Mucosa of descending colon (tissue), 3 donors: ENCODE results near the gene NIPBL. TPM values are rescaled to one million over a fixed set of nuclear protein-coding genes. Genes with fewer than 3 reads are reported as not detected.
"Not testable (repeated sequence)": the region's sequence is repeated elsewhere in the genome, so short reads cannot be mapped to it uniquely, and the experiment has no call there.

Experiments
- ATAC-seq: fragments of 200-7000 bp; cut with Tn5 transposase; one replicate; pipeline ENCODE4 v1.9.1; 2020; ENCODE audit warnings: mild to moderate bottlenecking, moderate library complexity
- DNase-seq, 3 donors: peaks; one replicate each; pipeline ENCODE4 v3.0.0-alpha.2; 2020
- H3K36me3 ChIP-seq: fragments of 200-600 bp; one replicate; pipeline ENCODE4 v1.8.0; 2021; ENCODE audit warnings: low read depth, mild to moderate bottlenecking
- H3K4me1 ChIP-seq: fragments of 200-600 bp; one replicate; pipeline ENCODE4 v1.8.0; 2021; ENCODE audit warnings: low read depth, mild to moderate bottlenecking
- H3K4me3 ChIP-seq: fragments of 200-600 bp; one replicate; pipeline ENCODE4 v1.8.0; 2021; ENCODE audit warnings: mild to moderate bottlenecking
- H3K9me3 ChIP-seq: fragments of 200-600 bp; one replicate; pipeline ENCODE4 v1.8.0; 2021; ENCODE audit warnings: mild to moderate bottlenecking
- intact Hi-C, 2 donors: fragments of 100-400 bp; cut with DNase I in 1 of 2; cut with micrococcal nuclease in 1 of 2; formaldehyde crosslinking; loops; one replicate each; pipeline versions ENCODE4 v1.11.0 to v1.11.1; 2022; cut with DNase I, micrococcal nuclease
- total RNA-seq, 3 donors: library from RNA; stranded (reverse); fragmentation: NEBNext Ultra II Directional in 2 of 3; extraction: Animal tissue kit (Norgen Biotek cat#: 25700) in 2 of 3; gene quantifications; one replicate each; pipeline versions ENCODE4 v1.2.1 to v1.2.4, GENCODE V29; 2021 to 2023
- TF ChIP-seq, protein P1 (sequence below): fragments of 200-600 bp; IDR thresholded peaks from one replicate; pipeline ENCODE4 v1.8.0; 2022; ENCODE audit warnings: antibody characterized with exemption, mild to moderate bottlenecking
- donor health status: DM: no; HTN: no; CAD: no; lungs with moderate emphysema.
- donor health status: DM: no; HTN: no; CAD: no.
- donor health status: DM: no; HTN: yes; CAD: no.

The NIPBL gene
- total RNA-seq, 3 donors from 2014 or later: 50.4 to 80.8 (median 77.2) TPM

DNA sequence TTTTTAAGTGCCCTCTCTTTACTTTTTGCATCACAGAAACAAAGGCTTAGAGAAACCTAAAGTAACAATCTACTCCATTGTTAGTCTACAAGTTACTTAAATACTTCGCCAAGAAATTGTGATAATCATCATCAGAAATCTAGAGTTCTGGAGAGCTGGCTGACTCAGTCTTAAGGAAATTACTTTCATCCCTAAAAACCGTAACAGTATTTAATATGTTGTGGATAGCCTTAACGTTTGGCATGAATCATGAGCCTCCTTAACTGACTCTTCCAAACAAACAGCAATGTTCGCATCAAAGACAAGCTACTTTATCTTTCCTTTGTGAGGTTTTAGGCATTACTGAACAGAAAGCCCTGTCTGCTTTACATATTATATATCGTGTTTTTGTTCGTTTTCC lies 128.7 kb downstream of the NIPBL start:
- H3K9me3 ChIP-seq: no peaks in the 10 kb centered on the region
- no peaks in the 10 kb centered on the region for H3K4me1 ChIP-seq
- H3K4me3 ChIP-seq: no peak overlapping the region
- ATAC-seq: no peak
- H3K36me3 ChIP-seq: no peaks in the 10 kb centered on the region
- intact Hi-C loops: loop anchor here in 1 of 2 donors (5.0 kb wide), 1 partner anchor 147 kb away; no protein-coding TSS in a partner anchor
- TF ChIP-seq, protein P1, sequence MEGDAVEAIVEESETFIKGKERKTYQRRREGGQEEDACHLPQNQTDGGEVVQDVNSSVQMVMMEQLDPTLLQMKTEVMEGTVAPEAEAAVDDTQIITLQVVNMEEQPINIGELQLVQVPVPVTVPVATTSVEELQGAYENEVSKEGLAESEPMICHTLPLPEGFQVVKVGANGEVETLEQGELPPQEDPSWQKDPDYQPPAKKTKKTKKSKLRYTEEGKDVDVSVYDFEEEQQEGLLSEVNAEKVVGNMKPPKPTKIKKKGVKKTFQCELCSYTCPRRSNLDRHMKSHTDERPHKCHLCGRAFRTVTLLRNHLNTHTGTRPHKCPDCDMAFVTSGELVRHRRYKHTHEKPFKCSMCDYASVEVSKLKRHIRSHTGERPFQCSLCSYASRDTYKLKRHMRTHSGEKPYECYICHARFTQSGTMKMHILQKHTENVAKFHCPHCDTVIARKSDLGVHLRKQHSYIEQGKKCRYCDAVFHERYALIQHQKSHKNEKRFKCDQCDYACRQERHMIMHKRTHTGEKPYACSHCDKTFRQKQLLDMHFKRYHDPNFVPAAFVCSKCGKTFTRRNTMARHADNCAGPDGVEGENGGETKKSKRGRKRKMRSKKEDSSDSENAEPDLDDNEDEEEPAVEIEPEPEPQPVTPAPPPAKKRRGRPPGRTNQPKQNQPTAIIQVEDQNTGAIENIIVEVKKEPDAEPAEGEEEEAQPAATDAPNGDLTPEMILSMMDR: no peak
- DNase-seq: no peak

DNA sequence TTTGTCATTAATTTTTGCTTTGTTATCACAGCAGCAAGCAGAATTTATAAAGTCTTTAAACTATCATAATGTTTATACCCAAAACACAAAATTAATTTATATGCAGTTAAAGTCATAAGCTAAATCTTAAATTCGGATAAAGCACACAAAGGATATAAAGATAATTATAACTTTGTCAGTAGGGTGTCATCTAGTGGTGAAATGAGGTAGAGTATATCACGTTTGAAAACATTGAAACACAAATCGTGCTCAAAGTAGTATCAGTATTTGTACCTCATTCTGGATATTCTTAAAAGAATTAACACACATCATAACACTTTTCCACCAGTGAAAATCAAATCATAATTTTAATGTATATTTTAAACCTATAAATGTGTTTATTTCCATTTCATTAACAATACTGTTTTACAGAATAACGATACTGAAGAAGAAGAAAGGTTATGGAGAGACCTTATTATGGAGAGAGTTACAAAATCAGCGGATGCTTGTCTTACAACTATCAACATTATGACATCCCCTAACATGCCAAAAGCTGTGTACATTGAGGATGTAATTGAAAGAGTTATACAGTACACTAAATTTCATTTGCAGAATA lies 129.5 kb downstream of the NIPBL start:
- no peak for ATAC-seq
- no peak overlapping the region for H3K4me3 ChIP-seq
- no peaks in the 10 kb centered on the region for H3K36me3 ChIP-seq
- no peak for DNase-seq
- no peaks in the 10 kb centered on the region for H3K9me3 ChIP-seq
- intact Hi-C loops: loop anchor here in 1 of 2 donors (5.0 kb wide), 1 partner anchor 146 kb away; no protein-coding TSS in a partner anchor
- no peaks in the 10 kb centered on the region for H3K4me1 ChIP-seq
- TF ChIP-seq, protein P1: no peak

DNA sequence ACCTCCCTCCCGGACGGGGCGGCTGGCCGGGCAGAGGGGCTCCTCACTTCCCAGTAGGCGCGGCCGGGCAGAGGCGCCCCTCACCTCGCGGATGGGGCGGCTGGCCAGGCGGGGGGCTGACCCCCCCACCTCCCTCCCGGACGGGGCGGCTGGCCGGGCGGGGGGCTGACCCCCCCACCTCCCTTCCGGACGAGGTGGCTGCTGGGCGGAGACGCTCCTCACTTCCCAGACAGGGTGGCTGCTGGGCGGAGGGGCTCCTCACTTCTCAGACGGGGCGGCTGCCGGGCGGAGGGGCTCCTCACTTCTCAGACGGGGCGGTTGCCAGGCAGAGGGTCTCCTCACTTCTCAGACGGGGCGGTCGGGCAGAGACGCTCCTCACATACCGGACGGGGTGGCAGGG lies 136.6 kb downstream of the NIPBL start:
- H3K4me3 ChIP-seq, H3K4me1 ChIP-seq, DNase-seq, intact Hi-C loops, ATAC-seq, H3K9me3 ChIP-seq: not testable (repeated sequence)
- H3K36me3 ChIP-seq: peaks cover 16% of the 10 kb centered on the region

DNA sequence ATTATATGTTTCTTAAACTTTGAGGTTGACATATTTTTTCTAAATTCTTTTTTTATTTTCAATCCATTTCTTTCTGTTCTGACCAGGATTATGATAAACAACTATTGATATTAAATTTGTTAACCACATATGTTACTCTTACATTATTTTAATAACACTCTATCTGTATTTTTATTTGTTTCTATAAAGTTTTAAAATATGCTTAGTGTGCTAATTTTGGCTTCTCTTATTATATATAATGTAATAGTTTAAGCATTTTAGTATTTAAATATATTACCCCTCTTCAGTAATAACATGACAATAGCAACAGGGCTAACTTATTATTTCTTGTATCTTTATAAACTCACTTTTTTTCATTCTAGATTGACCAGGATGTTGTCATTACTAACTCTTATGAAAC lies 137.8 kb downstream of the NIPBL start:
- Histone ChIP-seq H3K4me3 (no peak overlapping the region), H3K4me1 (no peaks in the 10 kb centered on the region), H3K36me3 (peaks cover 16% of the 10 kb centered on the region), H3K9me3 (no peaks in the 10 kb centered on the region)
- no peak for ATAC-seq
- no peak for DNase-seq
- intact Hi-C loops: no loop called here
- TF ChIP-seq, protein P1: no peak

DNA sequence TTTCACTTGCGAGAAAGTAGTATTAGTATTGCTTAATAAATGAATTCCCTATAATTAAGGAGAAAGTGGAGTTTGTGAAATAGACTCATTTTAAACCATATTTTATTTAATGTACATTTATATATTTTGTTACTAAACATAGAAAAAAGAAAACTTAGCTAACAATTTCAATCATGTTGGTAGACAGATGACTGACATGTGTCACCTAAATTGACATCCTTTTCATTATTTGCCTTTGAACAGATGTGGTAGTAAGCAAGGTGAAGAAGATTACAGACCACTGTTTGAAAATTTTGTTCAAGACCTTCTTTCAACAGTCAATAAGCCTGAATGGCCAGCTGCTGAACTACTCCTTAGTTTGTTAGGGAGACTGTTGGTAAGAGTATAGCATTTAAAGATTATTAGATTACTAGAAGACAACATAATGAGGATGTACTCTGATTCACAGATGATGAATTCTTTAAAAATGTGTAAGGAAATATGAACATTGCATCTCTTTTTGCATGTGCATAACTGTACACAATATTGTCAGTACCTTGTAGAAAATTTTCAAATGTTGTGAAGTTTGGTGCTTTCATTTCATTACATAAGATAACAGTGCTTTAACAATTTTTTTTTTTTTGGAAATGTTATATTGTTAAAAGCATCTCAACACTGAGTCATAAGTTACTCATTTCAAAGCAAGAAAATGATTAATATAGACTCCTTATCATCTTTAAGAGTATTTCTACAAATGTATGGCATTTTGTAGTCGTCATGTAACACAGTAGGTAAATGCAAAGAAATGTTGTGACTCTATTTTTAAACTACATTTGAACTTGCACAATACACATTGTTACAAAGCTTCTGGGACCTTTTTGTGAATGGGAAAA lies 139.5 kb downstream of the NIPBL start:
- Histone ChIP-seq H3K4me1 (no peaks in the 10 kb centered on the region), H3K4me3 (no peak overlapping the region), H3K36me3 (peaks cover 16% of the 10 kb centered on the region), H3K9me3 (no peaks in the 10 kb centered on the region)
- no peak for DNase-seq
- intact Hi-C loops: no loop called here
- ATAC-seq: no peak
- TF ChIP-seq, protein P1: no peak

DNA sequence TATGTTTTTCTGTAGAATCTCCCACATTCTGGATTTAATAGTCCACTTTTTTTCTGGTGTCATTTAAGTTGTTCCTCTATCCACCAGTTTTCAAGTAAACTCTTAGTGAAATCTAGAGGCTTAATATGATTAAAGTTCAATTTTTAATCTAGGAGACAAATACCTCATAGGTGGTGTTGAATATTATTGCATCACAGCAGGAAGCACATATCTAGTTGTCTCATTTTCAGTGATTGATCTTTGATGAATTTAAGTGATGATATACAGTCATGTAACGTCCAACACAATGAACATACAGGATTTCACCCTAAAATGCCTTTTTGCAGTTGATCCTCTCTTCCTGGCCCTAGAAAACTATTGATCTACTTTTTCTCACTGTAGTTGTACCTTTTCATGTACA lies 152.3 kb downstream of the NIPBL start:
- no peak for ATAC-seq
- intact Hi-C loops: no loop called here
- Histone ChIP-seq H3K36me3 (peaks cover 3% of the 10 kb centered on the region), H3K4me3 (no peak overlapping the region), H3K4me1 (no peaks in the 10 kb centered on the region), H3K9me3 (no peaks in the 10 kb centered on the region)
- TF ChIP-seq, protein P1: no peak
- no peak for DNase-seq
